OCI-LY7 (cell line): ENCODE data around the gene KRT83. TPM values are rescaled to one million over a fixed set of nuclear protein-coding genes. Genes with fewer than 3 reads are reported as not detected.

Experiments used
- BruUV-seq: library from RNA; stranded (reverse); fragments of 400-500 nt; replicated peaks from 2 replicates; lab custom pipeline; 2021; lab: Mats Ljungman, UMichigan
- CTCF ChIA-PET: fragments of 300-600 bp; sonication (Branson Sonifier 250); formaldehyde crosslinking; loops from one replicate; lab custom pipeline; 2022; ENCODE audit warnings: antibody characterized with exemption; ENCODE audit not compliant: unreplicated experiment; lab: Charles Lee
- POLR2A ChIA-PET: fragments of 300-600 bp; sonication (Branson Sonifier 250); formaldehyde crosslinking; loops from one replicate; lab custom pipeline; 2022; ENCODE audit warnings: antibody characterized with exemption; lab: Charles Lee
- DNase-seq: peaks from one replicate; pipeline ENCODE4 v3.0.0-alpha.2; 2015; ENCODE audit warnings: low spot score
- H2AFZ ChIP-seq: fragments of 200-600 bp; sonication (generic), shearing (Covaris generic); 2 replicates; pipeline ENCODE4 v1.6.1; 2014; ENCODE audit warnings: mild to moderate bottlenecking, antibody characterized with exemption, low read length, moderate library complexity
- H3K27ac ChIP-seq: fragments of 200-600 bp; sonication (generic); 2 replicates; pipeline ENCODE4 v1.5.1; 2014; ENCODE audit warnings: mixed run types, low read depth, mild to moderate bottlenecking, moderate library complexity, low read length, inconsistent platforms; ENCODE audit not compliant: poor library complexity, severe bottlenecking
- H3K36me3 ChIP-seq: fragments of 200-600 bp; sonication (generic); 2 replicates; pipeline ENCODE4 v1.6.1; 2014; ENCODE audit warnings: mild to moderate bottlenecking, antibody characterized with exemption, low read length, moderate library complexity, mixed read lengths; ENCODE audit not compliant: insufficient read depth
- H3K4me1 ChIP-seq: fragments of 200-600 bp; sonication (generic); 2 replicates; pipeline ENCODE4 v1.5.1; 2014; ENCODE audit warnings: mild to moderate bottlenecking, low read length; ENCODE audit not compliant: insufficient read depth, poor library complexity, severe bottlenecking
- H3K4me2 ChIP-seq: fragments of 200-600 bp; sonication (generic); 2 replicates; pipeline ENCODE4 v1.6.1; 2014; ENCODE audit warnings: mild to moderate bottlenecking, low read length
- H3K4me3 ChIP-seq: fragments of 200-600 bp; sonication (generic); 2 replicates; pipeline ENCODE4 v1.5.1; 2014; ENCODE audit warnings: mild to moderate bottlenecking, low read depth, low read length; ENCODE audit not compliant: poor library complexity, severe bottlenecking
- H3K79me2 ChIP-seq: fragments of 200-600 bp; sonication (generic); 2 replicates; pipeline ENCODE4 v1.6.1; 2016; ENCODE audit warnings: low read depth, mild to moderate bottlenecking, low read length, moderate library complexity, mixed read lengths; ENCODE audit not compliant: insufficient read depth
- H3K9me2 ChIP-seq: fragments of 200-600 bp; sonication (generic); 2 replicates; pipeline ENCODE4 v1.6.1; 2016; ENCODE audit warnings: mild to moderate bottlenecking, low read length, mixed read lengths; ENCODE audit not compliant: insufficient read depth
- H3K9me3 ChIP-seq: fragments of 200-600 bp; sonication (generic); 2 replicates; pipeline ENCODE4 v1.6.1; 2014; ENCODE audit warnings: mild to moderate bottlenecking, mixed run types, low read length, mixed read lengths
- H4K20me1 ChIP-seq: fragments of 200-600 bp; sonication (generic); 2 replicates; pipeline ENCODE4 v1.6.1; 2014; ENCODE audit warnings: mild to moderate bottlenecking, antibody characterized with exemption, low read length, moderate library complexity, mixed read lengths; ENCODE audit not compliant: insufficient read depth
- CTCF ChIP-seq: fragments of 200-600 bp; sonication (generic); conservative IDR thresholded peaks from 2 replicates; pipeline ENCODE4 v1.5.1; 2014; ENCODE audit warnings: mild to moderate bottlenecking, antibody characterized with exemption, low read length, moderate library complexity, mixed read lengths
- EZH2phosphoT487 ChIP-seq: fragments of 200-600 bp; sonication (generic); IDR thresholded peaks from 2 replicates; pipeline ENCODE4 v1.6.1; 2018; ENCODE audit warnings: low read depth, borderline replicate concordance, mild to moderate bottlenecking, mixed run types, antibody characterized with exemption, low read length, moderate library complexity, mixed read lengths
- intact Hi-C: fragments of 100-400 bp; cut with micrococcal nuclease; formaldehyde crosslinking; loops from one replicate; pipeline ENCODE4 v1.10.0; 2022; ENCODE audit not compliant: unreplicated experiment
- total RNA-seq, 2 experiments: library from RNA; depleted of rRNA in 1 of 2; stranded (reverse); fragments of >200 nt in 1 of 2; shearing (Covaris generic) in 1 of 2; gene quantifications; 2 replicates each; pipeline ENCODE4 v1.2.3, GENCODE V29; 2014 to 2022

The KRT83 gene
- total RNA-seq, 2 experiments from 2014 or later: not detected

DNA sequence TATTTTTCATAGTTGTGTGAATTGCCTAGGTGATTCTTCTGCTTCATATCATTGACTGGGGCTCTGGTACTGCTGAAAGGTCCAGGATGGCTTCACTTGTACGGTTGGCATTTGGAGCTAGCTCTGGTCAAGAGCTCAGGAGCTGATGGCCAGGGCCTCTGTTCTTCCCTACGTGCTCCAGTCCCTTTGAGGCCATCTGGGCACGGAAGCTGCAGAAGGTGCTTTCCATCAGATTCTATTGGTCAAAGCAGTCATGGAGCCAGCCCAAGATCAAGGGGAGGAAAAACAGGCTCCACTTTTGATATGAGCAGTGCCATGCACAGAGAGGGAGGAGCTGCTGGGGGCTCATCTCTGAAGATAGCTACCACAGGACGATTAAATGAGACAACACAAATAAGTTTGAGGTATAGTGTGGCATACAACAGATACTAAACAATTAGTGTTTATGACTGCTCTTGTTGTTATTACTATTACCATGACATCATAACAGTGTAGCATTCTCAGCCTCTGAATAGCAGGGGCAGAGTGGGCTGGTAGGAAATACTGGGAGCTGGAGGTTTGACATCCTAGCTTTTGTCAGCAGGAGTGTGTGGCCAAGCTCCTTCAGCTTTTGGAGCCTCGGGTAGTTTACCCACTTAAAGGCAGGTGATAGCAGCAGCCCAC is 10.4 kb downstream of the KRT83 start:
- intact Hi-C loops: no loop called here
- no peaks in the 10 kb centered on the region for H3K9me3 ChIP-seq
- no peak overlapping the region for H3K4me2 ChIP-seq
- POLR2A ChIA-PET: interaction anchor here (0.6 kb wide), 1 partner anchor 1655 kb away, joined by 4 read pairs; no protein-coding TSS in a partner anchor
- H3K4me3 ChIP-seq: no peak overlapping the region
- BruUV-seq: no TSS peak
- H3K9me2 ChIP-seq: no peaks in the 10 kb centered on the region
- no peaks in the 10 kb centered on the region; the same call in 1 of the 2 replicates for H4K20me1 ChIP-seq
- no peak overlapping the region for H3K27ac ChIP-seq
- TF ChIP-seq EZH2phosphoT487: no peak
- H3K4me1 ChIP-seq: no peaks in the 10 kb centered on the region
- no peak for DNase-seq
- H3K79me2 ChIP-seq: no peaks in the 10 kb centered on the region
- no peak overlapping the region for H2AFZ ChIP-seq
- no peaks in the 10 kb centered on the region for H3K36me3 ChIP-seq
- CTCF ChIA-PET: interaction anchor here (1.2 kb wide), 1 partner anchor 12 kb away, joined by 4 read pairs; no protein-coding TSS in a partner anchor

GRCh38 chr12:52308806-52309425 is 12.3 kb downstream of the KRT83 start:
- no peak overlapping the region for H3K27ac ChIP-seq
- no TSS peak for BruUV-seq
- peaks cover 7% of the 10 kb centered on the region for H3K4me1 ChIP-seq
- no peak overlapping the region for H2AFZ ChIP-seq
- no peak for DNase-seq
- H4K20me1 ChIP-seq: no peaks in the 10 kb centered on the region; the same call in 1 of the 2 replicates
- no peak overlapping the region for H3K4me3 ChIP-seq
- H3K36me3 ChIP-seq: no peaks in the 10 kb centered on the region
- ChIA-PET POLR2A (interaction anchor here (0.6 kb wide), 1 partner anchor 585 kb away, joined by 3 read pairs; no protein-coding TSS in a partner anchor), CTCF (no interaction called here)
- TF ChIP-seq EZH2phosphoT487: no peak
- TF ChIP-seq CTCF: no peak
- H3K4me2 ChIP-seq: no peak overlapping the region
- intact Hi-C loops: no loop called here
- H3K9me3 ChIP-seq: no peaks in the 10 kb centered on the region
- H3K9me2 ChIP-seq: no peaks in the 10 kb centered on the region
- no peaks in the 10 kb centered on the region for H3K79me2 ChIP-seq

DNA sequence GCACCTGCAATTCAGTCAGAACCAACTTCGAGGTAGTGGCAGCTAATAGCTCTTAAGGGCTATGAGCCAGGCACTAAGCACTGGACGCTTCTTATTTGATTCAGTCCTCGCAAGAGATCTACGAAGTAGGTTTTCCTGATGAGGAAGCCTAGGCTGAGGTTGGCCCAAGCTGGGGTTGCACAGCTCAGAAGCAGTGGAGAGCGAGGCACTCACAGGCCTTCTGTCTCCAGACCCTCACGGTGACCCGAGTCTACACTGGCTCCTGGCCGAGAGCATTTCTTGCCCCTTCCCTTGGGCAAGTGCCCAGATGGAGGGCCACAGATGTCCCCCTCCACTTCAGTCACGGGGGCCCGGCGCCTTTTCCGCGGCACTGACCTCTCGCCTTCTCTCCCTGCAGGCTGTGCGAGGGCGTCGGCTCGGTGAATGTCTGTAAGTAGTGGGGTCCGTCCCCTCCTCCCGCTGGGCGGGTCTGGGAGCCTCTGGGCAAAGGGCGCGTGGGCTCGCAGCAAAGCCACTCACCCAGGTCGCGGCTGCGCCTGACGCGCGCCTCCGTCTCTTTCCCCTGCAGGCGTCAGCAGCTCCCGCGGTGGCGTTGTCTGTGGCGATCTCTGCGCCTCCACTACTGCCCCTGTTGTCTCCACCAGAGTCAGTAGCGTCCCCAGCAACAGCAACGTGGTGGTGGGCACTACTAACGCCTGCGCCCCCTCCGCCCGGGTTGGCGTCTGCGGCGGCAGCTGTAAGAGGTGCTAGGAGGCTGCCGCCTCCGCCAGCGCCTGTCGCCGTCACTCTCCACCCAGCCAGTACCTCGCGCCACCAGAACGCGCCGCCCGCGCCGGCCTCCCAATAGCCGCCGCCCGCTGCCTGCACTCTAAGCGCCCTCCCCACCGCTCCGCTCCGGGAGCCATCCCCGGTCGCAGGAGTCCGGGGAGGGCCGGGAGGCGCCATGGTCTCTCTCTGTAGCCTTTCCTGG is 13.1 kb downstream of the KRT83 start:
- H3K36me3 ChIP-seq: no peaks in the 10 kb centered on the region
- H3K4me2 ChIP-seq: no peak overlapping the region
- ChIA-PET CTCF (no interaction called here), POLR2A (interaction anchor here (0.6 kb wide), 1 partner anchor 586 kb away, joined by 3 read pairs; no protein-coding TSS in a partner anchor)
- H2AFZ ChIP-seq: no peak overlapping the region
- peaks cover 7% of the 10 kb centered on the region for H3K4me1 ChIP-seq
- no peaks in the 10 kb centered on the region for H3K9me3 ChIP-seq
- no peak for DNase-seq
- no peak overlapping the region for H3K4me3 ChIP-seq
- intact Hi-C loops: no loop called here
- H3K27ac ChIP-seq: no peak overlapping the region
- no peaks in the 10 kb centered on the region; the same call in 1 of the 2 replicates for H4K20me1 ChIP-seq
- no TSS peak for BruUV-seq
- H3K9me2 ChIP-seq: no peaks in the 10 kb centered on the region
- H3K79me2 ChIP-seq: no peaks in the 10 kb centered on the region
- TF ChIP-seq EZH2phosphoT487 (no peak), CTCF (no peak)
